NCI-H1417 treated with DMSO at 0.1 percent for 48 hours (cell line): ENCODE measurements around the gene HRH2.
"Not testable (repeated sequence)": the region's sequence is repeated elsewhere in the genome, so short reads cannot be mapped to it uniquely, and the experiment has no call there.

ENCODE experiments used
- DNase-seq: peaks from one replicate; lab custom pipeline; 2025; lab: John Stamatoyannopoulos, UW

HRH2 gene

DNA sequence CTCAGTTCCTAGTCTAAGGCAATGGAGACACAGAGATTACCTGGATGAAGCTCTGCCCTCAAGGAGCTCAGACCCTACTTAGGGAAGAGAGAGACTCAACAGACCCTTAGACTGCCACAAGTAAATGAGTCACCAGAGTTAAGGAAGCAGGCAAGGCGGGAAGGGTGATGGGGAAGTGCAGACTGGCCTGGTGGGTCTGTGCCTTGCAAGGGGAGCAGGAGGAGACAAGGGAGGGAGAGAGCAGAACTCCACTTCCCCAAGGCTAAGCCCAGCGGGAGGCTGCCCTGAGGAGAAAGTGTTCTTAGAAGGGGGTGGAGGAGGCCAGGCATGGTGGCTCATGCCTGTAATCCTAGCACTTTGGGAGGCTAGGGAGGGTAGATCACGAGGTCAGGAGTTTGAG is 83.7 kb downstream of the HRH2 start:
- DNase-seq, result no peak

DNA sequence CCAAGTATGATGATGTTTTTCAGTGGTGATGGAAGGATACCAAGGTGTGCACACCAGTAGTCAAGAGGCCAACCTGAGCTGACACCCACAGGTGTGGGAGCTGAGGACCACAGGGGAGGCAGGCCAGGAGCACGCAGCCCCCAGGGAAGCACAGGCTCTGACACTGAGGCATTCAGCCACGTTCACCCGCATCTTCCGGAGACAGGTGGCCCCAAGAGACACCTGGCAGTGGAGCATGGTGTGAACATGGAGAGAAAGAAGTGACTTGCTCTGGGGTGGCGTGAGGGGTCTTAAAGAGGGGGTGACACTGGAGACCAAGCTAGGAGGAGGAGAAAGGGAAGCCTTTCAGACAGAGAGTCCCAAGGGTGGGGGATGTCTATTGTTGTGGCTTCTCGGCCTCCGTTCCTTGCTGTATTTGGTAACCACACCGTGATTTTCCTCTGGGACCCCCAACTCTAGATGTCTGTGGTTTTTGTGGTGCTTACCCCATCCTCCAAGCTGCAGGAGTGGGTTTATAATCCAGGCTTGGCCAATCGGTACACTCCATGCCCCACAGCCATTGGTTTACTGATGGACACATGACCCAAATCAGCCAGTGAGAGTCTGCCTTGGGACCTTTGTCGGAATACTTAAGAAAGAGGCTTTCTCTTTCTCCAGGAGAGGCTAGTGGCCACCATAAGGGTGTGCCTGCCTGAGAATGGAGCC is 84.6 kb downstream of the HRH2 start:
- no peak for DNase-seq

- DNase-seq, result no peak
These were observed 85.9 kb downstream of the HRH2 start for GRCh38 chr5:175743676-175744210.

GRCh38 chr5:175745210-175745609 is 87.3 kb downstream of the HRH2 start:
- DNase-seq, result no peak

GRCh38 chr5:175746851-175747250 is 89.0 kb downstream of the HRH2 start:
- no peak for DNase-seq

- no peak for DNase-seq
These were observed 89.7 kb downstream of the HRH2 start for GRCh38 chr5:175747539-175748060.

- DNase-seq, result no peak
These were observed 90.8 kb downstream of the HRH2 start for GRCh38 chr5:175748650-175749049.

GRCh38 chr5:175749591-175749990 is 91.7 kb downstream of the HRH2 start:
- no peak for DNase-seq

- no peak for DNase-seq
These were observed 92.7 kb downstream of the HRH2 start for GRCh38 chr5:175750511-175750931.

DNA sequence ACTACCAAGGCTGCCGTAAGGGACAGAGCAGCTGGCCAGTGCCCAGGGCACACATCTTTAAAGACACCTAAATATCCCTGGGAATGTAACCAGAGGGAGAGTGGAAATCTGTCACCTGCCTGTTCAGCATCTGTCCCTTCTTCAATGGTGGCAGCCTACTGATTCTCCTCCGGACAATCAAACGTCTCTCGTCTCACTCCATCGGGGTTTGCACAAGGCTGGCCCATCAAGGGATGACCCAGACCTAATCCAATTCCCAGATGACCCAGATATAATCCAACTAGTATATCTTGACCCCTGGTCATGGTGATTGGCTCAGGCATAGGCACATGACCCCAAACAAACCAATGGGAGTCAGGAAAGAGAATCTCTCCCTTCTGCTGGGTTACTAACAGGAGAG is 93.5 kb downstream of the HRH2 start:
- DNase-seq, result no peak

DNA sequence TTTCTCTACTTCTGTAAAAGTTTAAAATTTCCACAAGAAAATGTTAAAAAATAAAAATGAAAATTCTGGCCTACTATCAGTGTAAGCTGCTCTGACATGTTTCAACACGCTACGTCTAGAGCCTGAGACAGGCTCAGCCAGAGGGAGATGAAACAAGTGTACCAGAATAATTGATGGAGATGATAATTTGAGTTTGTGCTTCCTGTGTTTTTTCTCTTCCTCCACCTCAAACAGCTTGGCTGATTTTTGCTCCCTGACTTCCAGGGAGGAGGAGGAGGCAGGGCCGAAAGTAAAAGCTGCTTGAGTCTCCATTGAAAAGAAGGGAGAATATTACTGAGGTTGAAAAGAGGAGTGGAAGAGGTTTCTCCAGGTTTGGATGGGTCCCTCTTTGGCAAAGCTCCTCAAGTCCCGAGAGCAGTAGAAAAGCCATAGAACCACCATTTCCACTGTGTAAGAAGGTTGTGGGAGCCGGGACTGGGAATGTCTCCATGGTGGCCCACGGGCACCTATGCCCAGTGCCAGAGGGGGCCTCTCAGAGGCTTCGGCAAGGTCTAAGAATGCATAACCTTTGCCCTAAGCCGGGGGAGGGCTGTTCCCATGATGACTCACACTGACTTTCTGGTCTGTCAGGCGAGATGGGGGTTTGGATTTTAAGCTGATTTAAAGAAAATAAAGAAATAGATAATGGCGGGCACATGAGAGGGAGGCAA is 95.1 kb downstream of the HRH2 start:
- DNase-seq, result no peak

- no peak for DNase-seq
These were observed 95.9 kb downstream of the HRH2 start for GRCh38 chr5:175753536-175754402.

DNA sequence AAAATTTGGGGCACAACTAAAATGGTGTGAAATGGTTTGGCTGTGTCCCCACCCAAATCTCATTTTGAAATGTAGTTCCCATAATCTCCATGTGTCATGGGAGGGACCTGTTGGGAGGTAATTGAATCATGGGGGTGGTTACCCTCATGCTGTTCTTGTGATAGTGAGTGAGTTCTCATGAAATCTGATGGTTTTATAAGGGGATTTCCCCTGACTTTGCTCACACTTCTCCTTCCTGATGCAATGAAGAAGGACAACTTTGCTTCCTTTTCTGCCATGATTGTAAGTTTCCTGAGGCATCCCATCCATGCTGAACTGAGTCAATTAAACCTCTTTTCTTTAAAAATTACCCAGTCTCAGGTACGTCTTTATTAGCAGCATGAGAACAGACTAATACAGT is 102.1 kb downstream of the HRH2 start:
- not testable (repeated sequence) for DNase-seq
